Gastroesophageal sphincter (tissue), 3 donors: ENCODE data around the gene KDM4F.

Experiments
- CTCF ChIP-seq, 4 experiments: fragments of 200-600 bp in 2 of 4; fragments of 450-650 bp in 2 of 4; sonication (generic) in 1 of 4; IDR thresholded peaks; one replicate each; pipeline ENCODE4 v1.5.1; 2017 to 2019; ENCODE audit warnings: antibody characterized with exemption in 4 of 4, mild to moderate bottlenecking in 2 of 4, moderate library complexity in 2 of 4
- EP300 ChIP-seq: sonication (generic); formaldehyde crosslinking; IDR thresholded peaks from one replicate; pipeline ENCODE4 v1.6.1; 2017; ENCODE audit warnings: antibody characterized with exemption, mild to moderate bottlenecking
- POLR2AphosphoS5 ChIP-seq: sonication (generic); formaldehyde crosslinking; IDR thresholded peaks from one replicate; pipeline ENCODE4 v1.6.1; 2017; ENCODE audit warnings: antibody characterized with exemption

GRCh38 chr11:95084509-95084908 lies 35.3 kb downstream of the KDM4F start:
- TF ChIP-seq CTCF (IDR thresholded peaks at IDR 0.05), result no peak
- no peak for TF ChIP-seq POLR2AphosphoS5
- TF ChIP-seq EP300, result no peak
